Measurements from ENCODE around the gene SLCO4C1. TPM values are rescaled to one million over a fixed set of nuclear protein-coding genes. Genes with fewer than 3 reads are reported as not detected.

Gene SLCO4C1
- under 1 TPM; 0.31 to 0.43 TPM for total RNA-seq

GRCh38 chr5:102296178-102296817 lies at the start of gene SLCO4C1:
TSS of gene SLCO4C1 (minus strand) at chr5:102296284. CDS start at chr5:102296262, 22 bp downstream.

Other genes starting within 250 kb of the SLCO4C1 start
- gene SLCO6A1, start 202.7 kb upstream of the SLCO4C1 start, total RNA-seq: not detected